Neural crest cell (in vitro differentiated cells): ENCODE results near the gene PLD2. TPM values are rescaled to one million over a fixed set of nuclear protein-coding genes. Genes with fewer than 3 reads are reported as not detected.
"Not testable (repeated sequence)": the region's sequence is repeated elsewhere in the genome, so short reads cannot be mapped to it uniquely, and the experiment has no call there.

Source experiments
- DNase-seq: peaks from one replicate; pipeline ENCODE4 v3.0.0; 2021; ENCODE audit warnings: low read depth, mixed read lengths, low spot score
- H3K27ac Mint-ChIP-seq: one replicate; pipeline ENCODE4 v1.8.0; 2021; ENCODE audit warnings: mild to moderate bottlenecking, mixed read lengths; ENCODE audit not compliant: unreplicated experiment
- H3K27me3 Mint-ChIP-seq: 2 replicates; pipeline ENCODE4 v1.8.0; 2021; ENCODE audit warnings: low read depth, mild to moderate bottlenecking, mixed read lengths
- H3K36me3 Mint-ChIP-seq: 2 replicates; pipeline ENCODE4 v1.8.0; 2021; ENCODE audit warnings: low read depth, mild to moderate bottlenecking, mixed read lengths
- H3K4me1 Mint-ChIP-seq: 2 replicates; pipeline ENCODE4 v1.8.0; 2021; ENCODE audit warnings: mixed read lengths
- H3K4me3 Mint-ChIP-seq: one replicate; pipeline ENCODE4 v1.8.0; 2021; ENCODE audit warnings: mild to moderate bottlenecking, mixed read lengths
- H3K9me3 Mint-ChIP-seq: 2 replicates; pipeline ENCODE4 v1.8.0; 2021; ENCODE audit warnings: mixed read lengths
- CTCF ChIP-seq: fragments of 200-600 bp; sonication (generic); conservative IDR thresholded peaks from 2 replicates; pipeline ENCODE4 v1.5.0; 2021; ENCODE audit warnings: antibody characterized with exemption, mild to moderate bottlenecking
- total RNA-seq: library from RNA; stranded (reverse); gene quantifications from 2 replicates; pipeline ENCODE4 v1.2.1, GENCODE V29; 2021

Gene PLD2
- total RNA-seq, 1 donor from 2014 or later, result 54.8 TPM

- Mint-ChIP-seq H3K4me1 (peaks cover 42% of the 10 kb centered on the region), H3K36me3 (peaks cover 11% of the 10 kb centered on the region), H3K27me3 (no peaks in the 10 kb centered on the region), H3K4me3 (no peak overlapping the region), H3K27ac (peak overlapping the region; percentile 78), H3K9me3 (no peaks in the 10 kb centered on the region)
- no peak for TF ChIP-seq CTCF
- DNase-seq, result no peak
Measured at GRCh38 chr17:4859816-4860625, 53.1 kb downstream of the PLD2 start.

GRCh38 chr17:4860651-4861050, 53.7 kb downstream of the PLD2 start:
- Mint-ChIP-seq H3K27ac (peak overlapping the region; percentile 78), H3K4me3 (no peak overlapping the region), H3K36me3 (peaks cover 11% of the 10 kb centered on the region), H3K9me3 (no peaks in the 10 kb centered on the region), H3K4me1 (peaks cover 42% of the 10 kb centered on the region), H3K27me3 (no peaks in the 10 kb centered on the region)
- no peak for DNase-seq
- no peak for TF ChIP-seq CTCF

- DNase-seq, result no peak
- Mint-ChIP-seq H3K27me3 (no peaks in the 10 kb centered on the region), H3K4me1 (peaks cover 41% of the 10 kb centered on the region), H3K9me3 (no peaks in the 10 kb centered on the region), H3K4me3 (no peak overlapping the region), H3K36me3 (peaks cover 11% of the 10 kb centered on the region), H3K27ac (peak overlapping the region; percentile 35)
- TF ChIP-seq CTCF, result no peak
Measured at GRCh38 chr17:4861052-4861451, 54.1 kb downstream of the PLD2 start.

GRCh38 chr17:4862720-4863119, 55.8 kb downstream of the PLD2 start:
- Mint-ChIP-seq H3K27ac (no peak overlapping the region), H3K36me3 (peaks cover 8% of the 10 kb centered on the region)

GRCh38 chr17:4863321-4863720, 56.4 kb downstream of the PLD2 start:
- H3K27ac Mint-ChIP-seq, result no peak overlapping the region
- no peaks in the 10 kb centered on the region for H3K9me3 Mint-ChIP-seq

More at GRCh38 chr17:4862720-4863119, 55.8 kb downstream of the PLD2 start:
- no peak for DNase-seq
- H3K4me1 Mint-ChIP-seq, result peaks cover 24% of the 10 kb centered on the region
- TF ChIP-seq CTCF, result no peak
- no peaks in the 10 kb centered on the region for H3K27me3 Mint-ChIP-seq
- H3K4me3 Mint-ChIP-seq, result no peak overlapping the region
- no peaks in the 10 kb centered on the region for H3K9me3 Mint-ChIP-seq

GRCh38 chr17:4867535-4867934, 60.6 kb downstream of the PLD2 start:
- not testable (repeated sequence) for H3K9me3 Mint-ChIP-seq, H3K27ac Mint-ChIP-seq, H3K4me3 Mint-ChIP-seq, H3K36me3 Mint-ChIP-seq, H3K27me3 Mint-ChIP-seq, DNase-seq, H3K4me1 Mint-ChIP-seq

More at GRCh38 chr17:4863321-4863720, 56.4 kb downstream of the PLD2 start:
- Mint-ChIP-seq H3K4me1 (peaks cover 18% of the 10 kb centered on the region), H3K27me3 (no peaks in the 10 kb centered on the region), H3K4me3 (no peak overlapping the region), H3K36me3 (peaks cover 8% of the 10 kb centered on the region)
- no peak for TF ChIP-seq CTCF
- DNase-seq, result no peak

GRCh38 chr17:4869058-4869998, 62.4 kb downstream of the PLD2 start:
- H3K27ac Mint-ChIP-seq, H3K4me3 Mint-ChIP-seq, H3K9me3 Mint-ChIP-seq, H3K27me3 Mint-ChIP-seq, DNase-seq, H3K4me1 Mint-ChIP-seq, H3K36me3 Mint-ChIP-seq: not testable (repeated sequence)
